ENCODE measurements around the gene ARHGEF12. TPM values are rescaled to one million over a fixed set of nuclear protein-coding genes. Genes with fewer than 3 reads are reported as not detected.

The ARHGEF12 gene
- total RNA-seq, 1 experiment from 2014 or later: 29.4 TPM

DNA sequence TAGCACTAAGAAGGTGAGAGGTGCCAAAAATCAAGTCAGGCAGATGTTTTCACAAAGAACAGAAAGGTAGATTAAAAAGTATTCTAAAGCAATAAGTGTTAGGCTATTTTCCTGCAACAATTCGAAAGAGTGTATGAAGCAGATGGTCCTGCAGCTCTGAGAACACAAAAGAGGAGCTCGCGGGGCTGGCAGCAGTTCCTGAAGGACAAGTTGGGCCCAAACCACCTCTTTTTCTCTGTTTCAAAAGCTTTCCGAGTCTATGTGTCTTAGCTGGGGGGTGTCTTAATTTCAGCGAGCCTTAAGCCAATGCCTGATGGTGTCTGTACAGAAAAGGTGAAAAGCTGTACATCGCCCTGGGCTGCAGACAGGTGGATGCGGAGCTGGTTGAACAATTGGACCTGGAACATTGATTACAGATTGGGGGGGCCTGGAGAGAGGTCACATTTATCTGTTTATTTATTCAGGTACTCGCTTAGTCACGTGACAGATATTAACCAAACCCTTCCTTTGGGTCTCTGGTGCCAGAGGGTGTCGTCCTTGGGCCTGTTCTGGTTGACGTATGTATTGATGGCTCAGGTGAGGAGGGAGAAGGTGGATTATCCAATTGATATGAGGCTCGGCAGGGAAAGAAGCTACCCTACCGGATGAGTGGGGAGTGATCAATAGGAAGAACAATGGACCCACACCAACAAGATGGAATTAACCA, 200.0 kb downstream of the ARHGEF12 start:
- DNase-seq (ENCODE audit: low spot score): no peak

DNA sequence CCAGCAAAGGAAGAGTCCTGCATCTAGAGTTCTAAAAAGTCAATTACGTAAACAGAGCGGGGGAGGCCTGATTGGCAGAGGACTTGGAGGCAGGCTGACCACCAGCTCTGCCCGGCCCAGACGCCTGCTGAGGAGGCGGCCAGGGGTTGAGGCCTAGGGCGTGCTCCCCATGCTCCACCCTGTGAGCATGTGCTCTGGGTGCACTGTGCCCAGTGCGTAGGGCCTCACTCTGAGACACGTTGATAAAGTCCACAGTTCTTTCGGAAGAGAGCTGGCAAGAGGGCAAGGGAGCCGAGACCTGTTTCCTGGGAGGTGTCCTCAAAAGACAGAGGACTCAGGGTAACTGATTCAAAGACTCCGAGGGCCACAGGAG, 200.6 kb downstream of the ARHGEF12 start:
- no peak for DNase-seq (ENCODE audit: low spot score)

GRCh38 chr11:120537996-120538395, 201.8 kb downstream of the ARHGEF12 start:
- DNase-seq (ENCODE audit: low spot score): no peak

- no peak for DNase-seq (ENCODE audit: low spot score)
These were observed 202.5 kb downstream of the ARHGEF12 start for GRCh38 chr11:120538707-120539106.

Other genes with a start within 250 kb of the ARHGEF12 start
- gene TRIM29, start 198.3 kb upstream of the ARHGEF12 start, total RNA-seq (2014; rRNA removed; shearing (Covaris generic)): 3.0 and 10.2 TPM in 2 replicates
- gene OAF, start 125.4 kb upstream of the ARHGEF12 start, total RNA-seq (2014; rRNA removed; shearing (Covaris generic)): 45.9 and 57.6 TPM in 2 replicates
- gene POU2F3, start 96.3 kb upstream of the ARHGEF12 start, total RNA-seq (2014; rRNA removed; shearing (Covaris generic)): 0.07 and 0.48 TPM in 2 replicates
- 7.1 and 7.3 TPM in 2 replicates for gene TLCD5, start 11.1 kb upstream of the ARHGEF12 start, total RNA-seq (2014; rRNA removed; shearing (Covaris generic))
- not detected in 2 replicates for gene GRIK4, start 175.3 kb downstream of the ARHGEF12 start, total RNA-seq (2014; rRNA removed; shearing (Covaris generic))

Data from A172 (cell line).